ENCODE results near the gene STMN1. TPM values are rescaled to one million over a fixed set of nuclear protein-coding genes. Genes with fewer than 3 reads are reported as not detected.

The STMN1 gene
- total and polyA plus RNA-seq, 2 of the 8 experiments (the other 6 are each of a cell fraction or from before 2014, with no cell fraction given): 116 to 564 TPM

DNA sequence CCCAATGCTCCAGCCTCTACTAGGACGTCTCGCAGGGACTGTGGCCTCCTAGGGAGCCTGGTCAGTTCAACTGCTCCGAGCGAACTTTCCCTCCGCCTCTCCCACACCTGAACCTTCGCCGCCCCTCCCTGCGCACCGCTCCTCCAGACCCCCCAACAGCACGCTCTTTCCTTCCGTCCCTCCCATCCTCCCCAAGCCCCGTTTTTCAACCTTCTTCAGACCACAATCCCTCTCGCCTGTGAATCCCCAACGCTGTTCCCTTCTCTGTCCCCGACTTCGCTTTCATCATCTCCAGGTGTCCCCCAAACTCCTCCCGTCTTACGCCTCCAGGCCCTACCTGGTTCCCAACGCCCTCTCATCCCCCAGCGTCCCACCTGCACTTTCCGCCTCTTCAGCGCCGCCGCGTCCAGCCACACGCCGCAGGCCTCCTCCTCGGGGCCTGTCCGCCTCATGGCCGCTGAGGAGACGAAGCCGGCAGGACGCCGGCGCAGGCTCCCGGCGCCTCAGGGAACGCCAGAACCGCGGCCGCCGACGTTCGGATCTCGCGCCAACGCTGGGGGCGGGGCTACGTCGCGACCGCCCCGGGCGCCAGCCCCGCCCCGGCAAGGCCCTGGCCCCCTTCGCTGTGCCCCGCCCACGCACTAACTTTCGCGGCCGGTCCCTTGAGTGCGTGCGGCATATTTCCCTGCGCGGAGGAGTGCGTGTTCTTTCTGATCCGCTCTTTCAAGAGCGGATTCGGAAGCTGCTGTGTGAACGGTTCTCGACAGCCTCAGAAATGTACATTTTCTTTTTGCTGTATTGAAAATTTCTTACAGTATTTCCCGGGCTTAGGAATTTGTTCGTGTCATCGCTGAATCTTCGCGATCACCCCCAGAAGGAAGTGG lies 47.1 kb downstream of the STMN1 start, which contains the start of gene AUNIP (continued):
- peak; percentile 32 for TF ChIP-seq NRF1 (IDR thresholded peaks at IDR 0.05; ENCODE audit: low read depth, low read length)
- TF ChIP-seq SP1 (IDR thresholded peaks at IDR 0.05; ENCODE audit: low read depth, low read length): no peak
- TF ChIP-seq, protein P1, sequence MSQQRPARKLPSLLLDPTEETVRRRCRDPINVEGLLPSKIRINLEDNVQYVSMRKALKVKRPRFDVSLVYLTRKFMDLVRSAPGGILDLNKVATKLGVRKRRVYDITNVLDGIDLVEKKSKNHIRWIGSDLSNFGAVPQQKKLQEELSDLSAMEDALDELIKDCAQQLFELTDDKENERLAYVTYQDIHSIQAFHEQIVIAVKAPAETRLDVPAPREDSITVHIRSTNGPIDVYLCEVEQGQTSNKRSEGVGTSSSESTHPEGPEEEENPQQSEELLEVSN (IDR thresholded peaks at IDR 0.05): peak; percentile 80
- no peak for TF ChIP-seq ZNF274 (IDR thresholded peaks at IDR 0.05; ENCODE audit: borderline replicate concordance, extremely low read depth, low read length)
- TF ChIP-seq ASH2L (IDR thresholded peaks at IDR 0.05; ENCODE audit: low read length): peak; percentile 93
- peak in 1 of 2 experiments; percentile 70; a peak in 2 of 4 replicates for TF ChIP-seq SIN3A (conservative IDR thresholded peaks at IDR 0.05 in 1 of 2, IDR thresholded peaks at IDR 0.05 in 1 of 2; ENCODE audit: low read depth in 1 of 2, low read length in 2 of 2)
- peak; percentile 71 for TF ChIP-seq TAF1 (IDR thresholded peaks at IDR 0.05; ENCODE audit: low read depth, low read length)
- TF ChIP-seq SUZ12 (IDR thresholded peaks at IDR 0.05; ENCODE audit: low read length): no peak
- peak; percentile 93 for TF ChIP-seq EGR1 (IDR thresholded peaks at IDR 0.05; ENCODE audit: borderline replicate concordance, low read depth, low read length)
- peak; percentile 88 to 94 for TF ChIP-seq POLR2A (IDR thresholded peaks at IDR 0.05; ENCODE audit: control extremely low read depth in 1 of 2, low read depth in 2 of 2, low read length in 2 of 2)
- TF ChIP-seq CEBPB (IDR thresholded peaks at IDR 0.05; ENCODE audit: low read depth, low read length): no peak
- TF ChIP-seq, protein P2, sequence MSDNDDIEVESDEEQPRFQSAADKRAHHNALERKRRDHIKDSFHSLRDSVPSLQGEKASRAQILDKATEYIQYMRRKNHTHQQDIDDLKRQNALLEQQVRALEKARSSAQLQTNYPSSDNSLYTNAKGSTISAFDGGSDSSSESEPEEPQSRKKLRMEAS (IDR thresholded peaks at IDR 0.05): peak; percentile 94
- peak; percentile 91 for TF ChIP-seq KDM4A (IDR thresholded peaks at IDR 0.05; ENCODE audit: low read depth, low read length, severe bottlenecking)
- TF ChIP-seq CREB1 (IDR thresholded peaks at IDR 0.05): 0 out of 2 replicates have a peak, but pooled peaks have one; percentile 48
- TF ChIP-seq RNF2 (IDR thresholded peaks at IDR 0.05; ENCODE audit: borderline replicate concordance, low read depth, low read length, missing control alignments, poor library complexity, severe bottlenecking): no peak
- TF ChIP-seq PHF8 (conservative IDR thresholded peaks at IDR 0.05; ENCODE audit: low read depth, low read length): peak; percentile 93
- 0 out of 2 replicates have a peak, but pooled peaks have one; percentile 68 for TF ChIP-seq SP4 (IDR thresholded peaks at IDR 0.05; ENCODE audit: low read length)
- TF ChIP-seq CBX8 (IDR thresholded peaks at IDR 0.05; ENCODE audit: borderline replicate concordance, low read depth, low read length): no peak
- TF ChIP-seq BACH1 (IDR thresholded peaks at IDR 0.05; ENCODE audit: low read length): peak; percentile 60
- TF ChIP-seq FOSL1 (IDR thresholded peaks at IDR 0.05; ENCODE audit: insufficient read depth, low read depth, low read length): no peak

Measured in H1 (cell line).